HT1080 (cell line): ENCODE measurements around the gene FOXP1. TPM values are rescaled to one million over a fixed set of nuclear protein-coding genes. Genes with fewer than 3 reads are reported as not detected.

Experiments used
- DNase-seq: peaks from one replicate; pipeline ENCODE4 v3.0.0-alpha.2; 2015; ENCODE audit warnings: low read depth
- total RNA-seq: library from RNA; depleted of rRNA; stranded (reverse); fragments of >200 nt; shearing (Covaris generic); gene quantifications from 2 replicates; pipeline ENCODE4 v1.2.3, GENCODE V29; 2014

Gene FOXP1
- total RNA-seq, 1 experiment from 2014 or later, result 65.9 TPM

DNA sequence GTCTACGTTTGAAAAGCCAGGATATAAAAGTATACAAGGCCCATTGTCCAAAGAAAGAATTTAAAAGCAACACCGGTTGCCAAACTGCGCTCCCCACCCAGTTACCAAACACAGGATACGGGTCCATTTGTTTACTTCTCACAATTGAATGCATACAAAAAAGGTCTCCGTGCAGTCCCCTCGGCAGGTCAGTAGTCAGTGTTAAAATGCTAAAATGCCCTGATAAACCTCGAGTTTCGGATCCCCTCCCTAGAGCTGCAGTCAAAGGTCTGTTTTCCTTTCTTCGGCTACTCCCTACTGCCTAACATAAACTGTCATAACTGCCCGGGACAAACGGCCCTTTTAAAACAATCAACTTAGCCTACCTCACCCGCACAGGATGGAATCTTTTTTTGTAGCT lies 534.6 kb downstream of the FOXP1 start:
- no peak for DNase-seq

DNA sequence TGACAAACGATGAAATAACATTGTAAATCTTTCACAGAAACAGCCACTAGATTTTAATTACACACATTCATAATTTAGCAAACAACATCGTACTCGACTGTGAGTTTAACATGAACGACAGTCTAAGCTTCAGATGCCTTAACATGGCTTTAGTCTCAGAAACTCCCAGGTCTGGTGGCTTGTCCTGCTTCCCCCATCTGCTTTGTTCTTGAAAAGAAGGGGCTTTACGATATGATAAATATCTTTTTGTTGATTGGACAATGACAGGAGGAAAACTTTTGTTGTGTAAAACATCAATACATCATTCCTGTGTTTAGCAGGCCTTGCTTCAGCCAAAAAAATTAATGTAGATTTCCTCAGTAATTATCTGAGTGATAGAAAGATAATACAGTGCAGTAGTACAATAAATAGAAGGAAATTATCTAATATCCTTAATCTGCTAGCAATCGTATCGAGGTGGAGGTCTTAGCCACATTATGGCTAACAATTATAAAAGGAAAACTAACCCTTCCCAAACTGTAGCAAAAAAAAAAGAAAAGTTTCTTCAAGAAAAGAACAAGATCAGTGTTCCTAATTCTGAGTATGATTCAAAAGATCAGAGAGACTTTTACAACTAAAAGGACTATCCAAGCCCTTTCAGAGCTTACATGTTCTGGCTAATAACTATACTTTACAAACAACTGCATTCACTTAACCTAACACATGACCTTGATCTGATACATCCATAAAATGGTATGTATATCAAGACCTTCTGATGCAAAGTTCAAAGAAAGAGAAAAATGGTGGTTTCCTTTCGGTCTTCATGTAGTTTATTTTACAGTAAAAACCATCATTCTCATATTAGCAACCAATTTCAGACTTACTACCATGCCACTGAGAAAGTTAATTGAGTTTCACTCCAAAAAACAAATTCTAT lies 535.7 kb downstream of the FOXP1 start:
- no peak for DNase-seq

DNA sequence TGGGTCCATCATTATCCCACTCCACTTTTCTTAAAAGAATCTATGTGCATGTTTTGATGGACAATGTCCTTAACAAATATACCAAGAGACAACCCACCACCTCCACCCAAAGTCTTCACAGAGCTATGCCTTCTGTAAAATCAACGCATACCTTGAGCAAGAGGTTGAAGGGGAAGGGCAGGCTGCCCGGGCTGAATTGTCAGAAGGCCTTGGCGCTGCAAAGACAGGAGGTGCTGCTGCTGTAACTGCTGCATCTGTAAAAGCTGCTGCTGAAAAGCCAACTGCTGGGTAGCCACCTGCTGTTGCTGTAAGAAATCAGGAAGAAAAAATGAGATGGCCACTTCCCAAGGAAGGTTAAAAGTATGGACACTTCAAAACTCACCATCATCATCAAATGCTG lies 536.7 kb downstream of the FOXP1 start:
- no peak for DNase-seq

DNA sequence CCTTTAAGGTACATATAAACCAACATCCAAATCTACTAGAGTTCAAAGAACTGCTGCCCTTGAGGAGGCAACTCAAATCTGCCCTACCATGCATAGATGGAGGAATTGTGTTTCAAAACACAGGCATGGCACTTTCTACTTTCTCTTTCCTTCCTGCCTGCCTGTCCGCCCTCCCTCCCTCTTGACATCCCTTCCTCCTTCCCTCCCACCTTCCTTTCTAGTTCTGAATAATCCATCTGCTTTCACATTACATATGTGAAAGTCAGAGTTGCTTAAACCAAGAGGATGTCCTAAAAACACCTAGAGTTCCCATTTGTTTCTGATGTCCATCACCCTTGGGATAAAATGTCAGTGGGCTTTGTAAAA lies 537.6 kb downstream of the FOXP1 start:
- DNase-seq, result no peak

DNA sequence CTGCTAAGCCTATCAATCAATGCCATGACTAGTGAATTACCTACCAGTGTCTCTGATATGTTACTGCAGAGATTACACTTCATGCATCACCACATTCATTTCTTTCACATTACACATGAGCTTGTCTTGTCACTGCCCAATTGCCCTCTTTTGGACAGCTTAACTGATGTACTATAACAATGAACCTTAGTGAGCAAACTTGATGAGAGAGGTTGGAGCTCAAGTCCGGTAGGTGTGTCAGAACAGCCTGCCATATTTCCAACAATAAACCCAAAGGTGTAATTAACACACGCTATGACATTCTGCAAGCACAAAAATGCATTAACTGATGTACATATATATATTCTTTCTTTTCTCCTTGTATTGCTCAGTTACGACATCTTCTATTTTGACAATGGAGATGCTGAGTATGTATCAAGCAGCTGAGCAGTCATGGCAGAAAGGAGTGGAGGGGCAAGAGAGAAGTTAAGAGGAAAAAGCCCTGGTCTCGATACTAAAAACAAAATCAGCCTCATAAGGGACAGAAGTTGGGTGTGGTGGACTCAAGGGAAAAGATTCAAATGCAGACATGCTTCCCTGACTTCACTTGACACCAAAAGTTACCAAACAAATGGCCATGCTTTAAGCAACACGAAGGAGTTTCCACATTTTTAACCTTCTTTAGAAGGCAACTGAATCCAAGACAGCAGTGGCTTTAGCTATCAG lies 538.2 kb downstream of the FOXP1 start:
- no peak for DNase-seq

DNA sequence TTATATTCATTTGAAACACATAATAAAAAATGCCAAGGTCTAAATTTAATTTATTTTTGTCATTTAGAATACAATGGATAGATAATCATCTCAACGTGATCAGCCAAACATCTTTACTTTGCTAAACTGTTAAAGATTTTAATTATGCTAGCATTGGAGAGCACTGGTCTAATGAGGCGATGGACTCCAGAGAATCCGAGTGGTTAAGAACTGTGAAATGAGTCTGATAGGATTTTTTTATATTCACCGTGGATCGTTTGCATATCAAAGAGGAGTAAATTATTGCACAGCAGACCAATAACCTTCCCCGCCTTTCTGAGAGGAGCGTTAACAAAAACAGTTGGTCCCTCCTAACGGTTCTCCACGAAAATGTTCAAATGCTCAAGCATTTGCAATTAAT lies 540.8 kb downstream of the FOXP1 start:
- DNase-seq, result no peak

DNA sequence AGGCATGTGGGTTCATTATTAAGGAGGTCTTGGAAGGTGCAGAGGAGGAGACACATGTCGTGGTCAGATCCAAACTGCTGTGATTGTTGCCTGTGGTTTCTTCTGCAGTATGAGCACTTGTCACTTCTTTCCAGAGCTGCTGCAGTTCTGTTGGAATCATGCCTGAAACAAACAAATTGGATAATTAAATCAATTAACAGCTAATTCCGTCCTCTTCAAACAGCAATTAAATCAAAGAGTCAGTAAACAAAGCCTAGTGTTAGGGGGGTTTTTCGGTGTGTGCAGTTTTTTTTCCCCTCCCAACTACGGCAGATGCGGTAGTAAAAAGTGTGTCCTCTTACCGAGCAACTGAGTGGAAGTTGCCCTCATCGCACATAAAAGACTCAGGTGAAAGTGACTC lies 542.2 kb downstream of the FOXP1 start:
- no peak for DNase-seq

DNA sequence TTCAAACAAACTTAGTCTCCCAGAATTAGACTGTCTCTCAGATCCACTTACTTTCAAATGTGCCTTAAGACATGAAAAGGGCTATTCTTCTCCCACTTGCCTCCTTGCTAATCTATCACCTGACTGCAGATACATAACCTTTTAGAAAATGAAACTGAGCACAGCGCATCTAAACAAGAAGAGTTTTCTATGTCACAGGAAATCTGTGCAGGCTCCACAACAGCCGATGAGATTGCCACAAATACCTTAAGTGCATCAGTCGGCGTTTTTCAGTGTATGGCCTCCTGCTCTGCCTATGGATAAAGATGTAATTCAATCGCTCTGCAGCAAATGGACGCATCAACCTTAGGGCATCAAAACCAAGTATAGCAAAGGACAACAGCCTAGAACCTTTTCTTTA lies 544.2 kb downstream of the FOXP1 start:
- no peak for DNase-seq

DNA sequence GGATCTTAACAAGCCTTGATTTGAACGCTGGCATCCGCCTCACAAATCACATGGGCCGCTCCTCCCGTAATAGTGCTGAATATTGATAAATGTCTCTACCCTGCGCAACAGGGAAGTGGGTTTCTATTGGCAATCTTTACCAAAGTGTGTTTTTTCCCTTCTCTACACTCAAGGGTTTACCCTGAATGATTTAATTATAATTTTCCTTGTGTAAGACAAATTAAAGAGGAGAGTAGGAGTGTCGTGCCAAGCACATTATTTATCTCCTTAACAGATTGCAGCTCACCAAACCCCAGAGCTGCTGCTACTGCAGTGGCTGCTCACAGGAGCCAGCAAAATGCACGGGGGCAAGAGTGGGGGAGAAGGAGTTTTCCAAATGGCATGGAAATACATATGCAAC lies 545.8 kb downstream of the FOXP1 start:
- no peak for DNase-seq

DNA sequence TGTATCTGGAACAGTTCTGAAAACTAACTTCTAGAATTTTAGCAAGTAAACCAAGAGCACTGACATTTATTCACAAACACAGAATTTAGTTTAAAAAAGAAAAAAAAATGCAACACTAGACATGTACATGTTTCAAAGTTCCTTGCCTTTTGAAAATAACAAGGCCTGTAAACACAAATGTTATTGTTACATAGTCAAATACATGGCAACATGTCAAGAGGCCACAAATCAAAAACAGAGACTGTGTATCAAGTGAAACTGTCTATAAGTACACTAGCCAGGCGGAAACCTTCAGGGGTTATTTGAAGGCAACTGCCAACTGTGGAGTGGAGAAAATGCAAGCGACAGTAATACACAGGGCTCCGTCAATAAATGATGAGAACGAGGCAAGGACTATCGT lies 547.6 kb downstream of the FOXP1 start:
- DNase-seq, result no peak

DNA sequence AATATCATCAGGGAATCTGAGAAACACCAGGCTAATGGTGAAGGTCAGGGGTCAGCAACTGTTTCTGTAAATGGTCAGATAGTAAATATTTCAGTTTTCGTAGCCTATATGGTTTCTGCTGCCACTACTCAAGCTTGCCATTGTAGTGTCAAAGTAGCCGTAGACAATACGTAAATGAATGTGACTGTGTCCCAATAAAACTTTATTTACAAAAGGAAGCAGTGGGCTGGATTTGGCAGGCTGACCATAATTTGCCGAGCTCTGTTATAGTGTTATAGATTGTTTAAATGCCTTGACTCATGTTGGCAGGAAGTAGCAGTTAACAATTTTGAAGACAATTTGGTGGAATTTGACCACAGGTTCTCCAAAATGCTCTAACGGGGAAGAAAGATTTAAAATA lies 548.2 kb downstream of the FOXP1 start:
- peak; percentile 70 for DNase-seq

DNA sequence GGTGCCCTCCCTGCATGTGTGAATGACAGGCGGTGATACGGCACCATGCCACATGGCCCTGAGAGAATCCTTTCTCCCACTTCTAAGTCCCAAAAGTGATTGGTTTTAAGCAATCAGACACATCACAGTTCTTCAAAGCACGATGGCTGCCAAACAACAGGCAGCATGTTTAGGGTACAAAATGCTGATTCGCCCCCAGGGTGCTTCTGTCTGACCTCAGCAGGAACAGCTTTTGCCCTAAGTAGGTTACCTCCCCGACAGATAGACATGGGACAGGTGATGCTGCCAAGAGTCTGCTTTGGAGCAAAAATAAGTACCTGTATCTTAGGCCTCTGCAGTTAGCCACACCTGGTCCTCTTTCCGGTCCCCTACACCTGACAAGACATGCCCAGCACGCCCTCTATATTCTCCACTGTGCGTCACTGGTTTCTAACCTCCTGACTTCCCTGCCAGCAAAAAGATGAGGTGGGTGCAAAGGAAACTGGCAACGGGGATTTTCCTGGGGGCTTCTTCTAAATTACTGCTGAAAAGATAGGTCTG lies 549.8 kb downstream of the FOXP1 start:
- DNase-seq, result no peak

DNA sequence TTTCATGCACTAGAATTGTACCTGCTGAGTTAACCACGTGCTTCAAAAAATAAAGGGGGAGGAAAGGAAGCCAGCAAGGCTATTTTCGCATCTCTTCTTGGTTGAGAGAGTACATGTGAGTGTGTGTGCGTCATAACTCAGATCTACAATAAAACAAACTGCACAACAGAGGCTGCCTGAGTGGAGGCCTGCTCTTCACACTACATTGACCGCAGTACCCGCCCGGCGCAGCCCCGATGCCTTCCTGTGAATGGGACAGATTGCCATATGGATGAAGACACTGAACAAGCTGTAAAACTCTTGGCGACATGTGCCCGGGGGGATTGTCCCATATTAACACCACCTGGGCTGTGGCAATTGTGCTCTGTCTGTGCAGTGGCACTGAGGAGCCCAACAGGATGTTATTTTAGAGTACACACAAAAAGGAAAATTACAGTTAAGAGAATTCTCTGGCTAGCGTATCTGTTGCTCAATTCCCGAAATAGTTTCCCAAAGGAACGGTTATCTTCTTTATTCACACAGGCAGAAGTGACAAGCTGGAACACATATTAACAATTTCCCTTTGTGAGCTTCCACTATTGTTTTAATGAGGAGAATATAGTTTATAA lies 551.5 kb downstream of the FOXP1 start:
- no peak for DNase-seq

DNA sequence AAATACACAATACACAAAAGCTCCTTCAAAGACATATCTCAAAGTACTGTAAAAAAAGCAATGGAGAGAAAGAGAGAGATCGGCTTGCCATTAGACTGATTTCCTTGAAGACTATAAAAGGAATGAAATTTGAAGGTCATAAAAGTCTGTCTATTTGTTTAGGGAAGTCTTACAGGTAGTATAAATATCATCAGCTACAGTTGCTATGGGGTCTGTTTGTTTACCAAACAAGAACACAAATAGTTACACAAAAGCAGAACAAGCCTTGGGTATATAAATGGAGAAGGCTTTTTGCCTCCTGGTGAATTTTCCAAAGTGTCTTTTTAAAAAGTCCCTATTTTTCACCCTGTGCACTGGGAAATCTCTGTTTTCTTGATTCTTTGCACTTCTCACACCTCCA lies 552.3 kb downstream of the FOXP1 start:
- no peak for DNase-seq

DNA sequence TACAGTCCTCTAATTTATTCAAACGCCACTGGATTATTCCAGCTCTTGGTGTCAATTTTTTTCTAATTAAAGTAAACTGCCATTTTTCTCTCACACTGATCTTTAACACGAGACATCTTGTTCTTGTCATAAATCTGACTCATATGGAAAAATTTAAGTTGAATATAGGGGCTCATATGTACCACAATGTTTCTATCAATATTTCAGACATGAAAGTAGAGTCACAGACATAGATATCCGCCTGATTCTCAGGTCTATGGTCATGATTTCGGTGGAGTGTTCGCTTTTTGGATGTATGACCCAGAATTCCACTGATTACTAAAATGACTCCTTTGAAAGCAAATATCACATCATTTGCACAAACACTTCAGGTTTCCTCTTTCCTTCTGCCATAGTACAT lies 552.8 kb downstream of the FOXP1 start:
- DNase-seq, result no peak

DNA sequence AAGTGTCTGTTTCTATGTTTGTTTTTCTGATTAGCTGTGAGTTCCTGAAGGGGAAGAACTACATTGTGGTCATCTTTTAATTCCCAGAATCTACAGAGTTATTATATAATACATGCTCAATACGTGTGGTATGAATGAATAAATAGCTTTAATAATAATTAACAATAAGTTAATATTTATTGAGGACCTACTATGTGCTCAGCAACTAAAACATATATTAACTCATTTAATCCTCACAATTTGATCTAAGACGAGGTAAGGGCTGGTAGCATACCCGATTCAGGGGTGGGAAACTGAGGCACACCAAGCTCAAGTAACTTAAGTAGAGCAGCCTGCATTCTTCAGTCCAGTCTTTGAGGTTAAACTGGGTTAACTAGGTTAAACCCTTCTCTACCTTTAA lies 553.8 kb downstream of the FOXP1 start:
- DNase-seq, result no peak

DNA sequence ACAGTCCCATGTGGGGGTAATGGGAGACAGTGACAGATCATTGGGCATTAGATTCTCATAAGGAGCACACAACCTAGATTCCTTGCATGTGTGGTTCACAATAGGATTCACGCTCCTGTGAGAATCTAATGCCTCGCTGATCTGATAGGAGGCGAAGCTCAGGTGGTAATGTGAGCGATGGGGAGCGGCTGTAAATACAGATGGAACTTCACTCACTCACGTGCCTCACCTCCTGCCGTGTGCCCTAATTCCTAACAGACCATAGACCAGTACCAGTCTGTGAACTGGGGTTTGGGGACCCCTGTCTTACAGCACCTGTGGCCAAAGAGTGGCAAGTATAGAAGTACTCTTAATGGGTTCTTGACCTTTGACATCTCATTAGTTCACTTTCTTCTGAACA lies 554.7 kb downstream of the FOXP1 start:
- no peak for DNase-seq

DNA sequence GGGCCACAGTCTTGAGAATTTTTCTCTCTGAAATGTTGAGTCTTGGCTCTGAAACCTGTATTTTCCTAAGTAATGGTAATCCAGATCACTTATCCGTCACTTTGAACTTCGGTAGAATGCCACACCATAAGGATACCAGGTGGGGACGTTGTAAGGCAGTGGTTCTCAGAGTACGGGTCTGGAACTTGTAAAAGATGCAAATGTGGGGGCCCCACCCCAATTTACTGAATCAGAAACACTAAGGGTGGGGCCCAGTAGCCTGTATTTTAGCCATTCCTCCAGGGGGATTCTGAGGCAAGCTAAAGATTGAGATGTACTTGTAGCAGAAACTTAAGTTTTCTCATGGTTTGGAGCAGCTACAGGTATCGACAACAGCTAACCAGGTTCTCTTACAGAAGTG lies 555.3 kb downstream of the FOXP1 start:
- DNase-seq, result no peak

DNA sequence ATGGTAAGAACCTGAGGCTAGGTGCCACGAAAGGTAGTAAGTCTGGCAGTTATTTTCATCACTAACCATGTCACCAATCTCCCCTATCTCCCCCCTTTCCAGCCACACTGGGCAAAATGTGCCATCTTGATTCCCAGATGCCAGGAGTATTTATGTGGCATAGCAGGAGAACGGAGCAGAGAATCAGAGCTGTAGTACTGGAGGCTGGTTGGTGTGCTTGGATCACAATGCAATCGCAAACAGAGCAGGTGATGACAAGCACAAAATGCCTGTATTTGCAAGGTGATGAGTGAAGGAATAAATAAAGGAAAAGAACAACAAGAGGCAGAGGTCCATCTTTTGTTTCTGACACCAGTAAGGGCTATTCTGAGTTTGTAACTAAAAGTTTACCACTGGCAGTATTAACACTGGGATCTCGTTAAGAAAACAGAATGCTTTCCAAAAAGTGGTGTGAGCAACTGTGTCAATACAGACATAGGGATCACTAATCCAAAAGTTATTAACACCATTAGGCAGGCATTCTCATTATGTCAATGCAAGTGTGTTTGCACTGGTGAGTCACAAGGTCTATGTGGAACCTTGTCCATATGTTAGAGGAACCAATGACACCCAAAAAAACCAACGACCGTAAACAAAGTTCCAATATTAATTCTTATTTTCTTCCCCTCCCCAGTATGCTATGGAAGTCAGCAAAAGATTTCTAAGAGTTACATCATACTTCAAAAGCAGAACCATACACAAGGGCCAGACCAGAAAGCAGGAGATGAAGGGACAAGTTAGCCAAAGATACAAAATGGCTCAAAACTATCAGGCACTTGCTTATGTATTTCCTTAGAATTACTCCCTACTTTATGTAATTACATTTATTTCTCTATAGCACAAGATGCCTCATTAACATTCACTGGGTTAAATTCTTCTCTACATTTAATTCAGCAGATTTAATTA lies 556.6 kb downstream of the FOXP1 start:
- no peak for DNase-seq

DNA sequence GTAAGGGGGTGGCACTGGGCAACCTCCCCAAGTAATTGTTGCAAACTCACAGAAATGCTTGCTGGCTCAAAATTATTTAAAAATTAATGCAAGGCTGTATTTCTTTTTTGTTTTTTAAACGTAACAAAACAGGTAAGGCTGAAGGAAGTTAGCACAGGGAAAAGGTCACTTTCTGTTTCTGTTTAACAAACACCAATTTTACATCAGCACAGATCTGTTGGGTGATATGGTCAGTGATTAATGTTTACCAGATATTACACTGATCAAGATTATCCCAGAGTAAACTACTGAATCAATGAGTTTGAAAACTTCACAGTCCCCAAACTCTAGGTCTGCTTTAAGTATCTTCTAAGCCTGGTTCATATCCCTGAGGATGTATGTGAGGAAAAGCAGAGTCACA lies 558.0 kb downstream of the FOXP1 start:
- no peak for DNase-seq

DNA sequence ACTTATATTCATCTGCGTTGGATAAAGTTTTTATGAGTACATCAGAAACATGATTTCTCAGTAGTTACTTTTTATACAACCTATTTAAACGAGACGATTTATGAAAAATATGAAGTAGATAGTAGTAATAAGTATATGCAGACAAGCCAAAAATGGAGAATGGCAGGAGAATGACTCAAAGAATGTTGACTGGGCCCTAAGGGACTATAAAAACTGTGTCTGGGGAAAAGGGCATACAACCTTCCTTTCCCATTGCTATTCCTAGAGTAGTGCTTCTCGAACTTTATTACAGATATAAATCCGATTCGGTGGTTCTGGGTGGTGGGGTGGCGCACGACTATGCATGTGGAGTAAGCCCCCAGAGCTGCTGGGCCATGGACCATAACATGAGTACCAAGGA lies 558.5 kb downstream of the FOXP1 start:
- DNase-seq, result no peak
